ENCODE measurements around the gene SMIM35.
A peak's percentile ranks its signal among the peaks of the same experiment; 100 is the strongest.

SMIM35 gene

GRCh38 chr11:118001494-118001971 lies 85.2 kb downstream of the SMIM35 start:
- peak; percentile 40 for DNase-seq

DNA sequence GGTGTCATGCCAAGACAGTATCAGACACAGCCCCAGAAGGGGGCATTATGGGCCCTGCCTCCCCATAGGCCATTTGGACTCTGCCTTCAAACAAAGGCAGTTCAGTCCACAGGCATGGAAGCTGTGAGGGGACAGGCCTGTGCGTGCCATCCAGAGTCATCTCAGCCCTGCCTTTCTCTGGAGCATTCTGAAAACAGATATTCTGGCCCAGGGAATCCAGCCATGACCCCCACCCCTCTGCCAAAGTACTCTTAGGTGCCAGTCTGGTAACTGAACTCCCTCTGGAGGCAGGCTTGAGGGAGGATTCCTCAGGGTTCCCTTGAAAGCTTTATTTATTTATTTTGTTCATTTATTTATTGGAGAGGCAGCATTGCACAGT lies 85.9 kb downstream of the SMIM35 start:
- DNase-seq, result no peak

DNA sequence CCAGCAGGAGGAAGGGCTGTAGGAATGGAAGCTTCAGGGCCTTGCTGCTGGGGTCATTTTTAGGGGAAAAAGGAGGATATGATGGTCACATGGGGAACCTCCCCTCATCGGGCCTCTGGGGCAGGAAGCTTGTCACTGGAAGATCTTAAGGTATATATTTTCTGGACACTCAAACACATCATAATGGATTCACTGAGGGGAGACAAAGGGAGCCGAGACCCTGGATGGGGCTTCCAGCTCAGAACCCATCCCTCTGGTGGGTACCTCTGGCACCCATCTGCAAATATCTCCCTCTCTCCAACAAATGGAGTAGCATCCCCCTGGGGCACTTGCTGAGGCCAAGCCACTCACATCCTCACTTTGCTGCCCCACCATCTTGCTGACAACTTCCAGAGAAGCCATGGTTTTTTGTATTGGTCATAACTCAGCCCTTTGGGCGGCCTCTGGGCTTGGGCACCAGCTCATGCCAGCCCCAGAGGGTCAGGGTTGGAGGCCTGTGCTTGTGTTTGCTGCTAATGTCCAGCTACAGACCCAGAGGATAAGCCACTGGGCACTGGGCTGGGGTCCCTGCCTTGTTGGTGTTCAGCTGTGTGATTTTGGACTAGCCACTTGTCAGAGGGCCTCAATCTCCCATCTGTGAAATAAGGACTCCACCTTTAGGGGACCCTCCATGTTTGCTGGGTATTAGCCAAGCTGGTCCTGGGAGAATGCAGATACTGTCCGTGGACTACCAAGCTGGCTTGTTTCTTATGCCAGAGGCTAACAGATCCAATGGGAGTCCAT lies 86.5 kb downstream of the SMIM35 start:
- no peak for DNase-seq

DNA sequence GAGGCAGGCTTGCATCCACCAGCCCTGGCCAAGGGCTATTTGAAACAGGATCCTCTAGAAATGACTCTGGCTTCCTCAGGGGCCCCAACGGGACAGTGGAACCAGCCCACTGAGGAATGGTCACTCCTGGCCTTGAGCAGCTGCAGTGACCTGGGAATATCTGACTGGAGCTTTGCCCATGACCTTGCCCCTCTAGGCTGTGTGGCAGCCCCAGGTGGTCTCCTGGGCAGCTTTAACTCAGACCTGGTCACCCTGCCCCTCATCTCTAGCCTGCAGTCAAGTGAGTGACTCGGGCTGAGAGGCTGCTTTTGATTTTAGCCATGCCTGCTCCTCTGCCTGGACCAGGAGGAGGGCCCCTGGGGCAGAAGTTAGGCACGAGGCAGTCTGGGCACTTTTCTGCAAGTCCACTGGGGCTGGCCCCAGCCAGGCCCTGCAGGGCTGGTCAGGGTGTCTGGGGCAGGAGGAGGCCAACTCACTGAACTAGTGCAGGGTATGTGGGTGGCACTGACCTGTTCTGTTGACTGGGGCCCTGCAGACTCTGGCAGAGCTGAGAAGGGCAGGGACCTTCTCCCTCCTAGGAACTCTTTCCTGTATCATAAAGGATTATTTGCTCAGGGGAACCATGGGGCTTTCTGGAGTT lies 87.3 kb downstream of the SMIM35 start:
- DNase-seq, result no peak

- DNase-seq, result no peak
These were observed 88.0 kb downstream of the SMIM35 start for GRCh38 chr11:117998664-117999353.

DNA sequence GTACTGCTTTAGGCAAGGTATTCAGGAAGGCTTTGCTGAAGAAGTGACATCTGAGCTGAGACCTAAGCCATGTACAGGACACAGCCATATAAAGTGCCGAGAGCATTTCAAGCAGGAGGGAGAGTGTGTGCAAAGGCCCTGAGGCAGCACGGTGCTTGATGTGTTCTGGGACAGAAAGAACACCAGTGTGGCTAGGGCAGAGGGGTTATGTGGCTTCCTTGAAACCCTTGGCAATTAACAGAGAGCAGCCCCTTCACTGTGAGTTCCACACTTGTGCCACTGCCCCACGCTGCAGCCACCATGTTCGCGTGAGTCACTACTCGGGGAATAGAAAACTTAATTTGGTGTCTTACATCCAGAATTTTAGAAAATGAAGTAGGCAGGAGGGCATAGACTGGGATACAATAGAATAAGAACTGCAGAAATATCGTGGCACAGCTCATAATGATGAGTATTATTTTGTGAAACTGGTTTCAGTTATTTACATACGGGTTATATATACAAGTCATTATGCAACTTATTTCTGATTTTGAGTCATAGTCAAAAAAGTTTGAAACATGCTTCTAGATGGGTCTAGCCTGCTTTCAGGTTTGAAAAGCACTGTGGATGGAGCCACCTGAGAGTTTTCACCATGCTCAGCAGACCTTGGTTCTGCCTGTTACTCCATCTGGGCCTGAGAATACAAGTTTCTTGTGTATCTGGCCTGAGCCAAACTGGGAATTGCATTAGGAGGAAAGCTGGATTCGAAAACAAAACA lies 88.8 kb downstream of the SMIM35 start:
- no peak for DNase-seq

DNA sequence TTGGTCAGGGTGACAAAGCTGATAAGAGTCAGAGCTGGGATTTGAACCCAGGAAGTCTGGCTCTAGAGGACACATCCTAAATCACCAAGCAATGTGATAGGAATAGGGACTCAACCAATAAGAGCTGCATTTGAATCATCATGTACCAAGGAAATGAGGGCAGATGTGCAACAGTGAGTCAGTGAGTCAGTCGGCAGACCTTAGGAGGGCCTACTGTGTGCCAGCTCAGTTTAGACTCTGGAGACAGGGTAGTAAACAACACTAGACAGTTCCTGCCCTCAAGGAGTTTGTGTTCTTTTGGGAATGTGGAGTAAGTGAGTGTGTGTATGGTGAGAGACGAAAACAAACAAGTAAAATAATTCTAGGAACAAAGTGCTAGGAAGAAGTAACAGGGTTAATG lies 89.4 kb downstream of the SMIM35 start:
- no peak for DNase-seq

GRCh38 chr11:117996058-117996457 lies 90.7 kb downstream of the SMIM35 start:
- no peak for DNase-seq

GRCh38 chr11:117995472-117995871 lies 91.3 kb downstream of the SMIM35 start:
- no peak for DNase-seq

DNA sequence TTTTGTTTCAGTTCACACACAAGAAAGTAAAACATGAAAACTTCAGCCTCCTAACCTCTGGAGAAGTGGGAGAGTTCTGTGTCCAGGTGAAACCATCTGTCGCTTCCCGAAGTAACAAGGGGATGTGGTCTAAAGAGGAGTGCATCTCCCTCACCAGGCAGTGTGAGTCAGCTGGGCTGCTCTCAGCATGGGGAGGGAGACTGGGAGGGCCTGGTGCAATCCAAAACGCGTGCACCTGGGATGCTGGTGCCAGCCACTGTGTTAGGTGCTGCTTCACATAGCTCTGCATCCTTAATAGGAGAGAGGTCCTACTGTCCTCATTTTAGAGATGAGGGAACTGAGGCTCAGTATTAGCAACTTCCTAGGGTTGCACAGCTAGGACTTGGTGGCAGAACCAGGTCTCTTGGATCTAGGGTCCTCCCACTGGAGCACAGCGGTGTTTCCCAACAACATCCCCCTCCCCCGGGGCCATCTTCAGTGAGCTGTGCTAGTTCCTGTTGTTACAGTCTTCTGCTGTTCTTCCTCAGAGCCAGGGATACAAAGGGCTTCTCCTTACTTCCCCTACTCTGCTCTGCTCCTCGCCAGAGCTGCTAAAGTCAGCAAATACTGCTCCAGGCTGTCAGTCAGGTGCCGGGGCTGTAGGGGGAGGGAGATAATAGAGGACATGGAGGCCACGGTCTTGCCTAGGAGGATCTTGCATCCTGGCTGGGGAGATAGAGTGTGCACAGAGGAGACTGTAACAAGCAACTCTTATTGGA lies 92.6 kb downstream of the SMIM35 start:
- peak; percentile 86 for DNase-seq

GRCh38 chr11:117992620-117993019 lies 94.1 kb downstream of the SMIM35 start:
- no peak for DNase-seq

DNA sequence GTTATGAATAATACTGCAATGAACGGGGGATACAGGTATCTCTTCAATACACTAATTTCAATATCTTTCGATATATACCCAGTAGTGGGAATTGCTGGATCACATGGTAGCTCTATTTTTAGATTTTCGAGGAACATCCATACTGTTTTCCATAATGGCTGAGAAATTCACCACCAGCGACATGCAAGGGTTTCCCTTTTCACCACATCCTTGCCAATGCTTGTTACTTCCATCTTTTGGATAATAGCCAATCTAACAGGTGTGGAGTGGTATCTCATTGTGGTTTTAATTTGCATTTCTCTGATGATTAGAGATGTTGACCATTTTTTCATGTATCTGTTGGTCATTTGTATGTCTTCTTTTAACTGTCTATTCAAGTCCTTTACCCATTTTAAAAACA lies 94.6 kb downstream of the SMIM35 start:
- peak; percentile 45 for DNase-seq

DNA sequence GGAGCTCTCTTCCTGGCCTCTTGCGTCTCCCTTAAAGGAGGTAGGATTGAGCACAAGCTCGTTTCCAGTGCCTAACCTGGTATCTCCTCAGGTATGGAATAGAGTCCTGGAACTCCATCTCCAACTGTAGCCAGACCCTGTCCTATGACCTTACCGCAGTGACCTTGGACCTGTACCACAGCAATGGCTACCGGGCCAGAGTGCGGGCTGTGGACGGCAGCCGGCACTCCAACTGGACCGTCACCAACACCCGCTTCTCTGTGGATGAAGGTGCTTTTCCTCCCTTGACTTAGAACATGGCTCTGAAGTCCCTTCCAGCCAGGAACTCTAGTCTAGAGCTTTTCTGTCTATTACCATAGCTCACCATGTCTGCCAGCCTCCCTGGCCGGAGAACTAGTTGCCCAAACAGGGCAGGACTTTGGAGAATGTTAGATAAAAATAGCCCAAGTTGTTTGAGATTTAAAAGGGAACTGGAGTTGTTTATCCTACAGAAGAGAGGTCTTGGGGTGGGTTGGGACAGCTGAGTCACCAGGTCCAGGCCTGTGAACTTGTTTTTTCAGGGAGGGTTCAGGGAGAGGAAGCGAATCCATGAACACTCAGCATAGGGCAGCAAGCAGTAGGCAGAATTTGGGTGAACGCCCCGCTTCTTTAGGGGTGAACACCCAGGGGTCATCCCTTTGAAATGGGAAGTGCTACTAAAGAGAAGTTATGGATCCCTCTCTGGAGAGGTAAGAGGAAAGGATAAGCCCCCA lies 97.2 kb downstream of the SMIM35 start:
- no peak for DNase-seq

DNA sequence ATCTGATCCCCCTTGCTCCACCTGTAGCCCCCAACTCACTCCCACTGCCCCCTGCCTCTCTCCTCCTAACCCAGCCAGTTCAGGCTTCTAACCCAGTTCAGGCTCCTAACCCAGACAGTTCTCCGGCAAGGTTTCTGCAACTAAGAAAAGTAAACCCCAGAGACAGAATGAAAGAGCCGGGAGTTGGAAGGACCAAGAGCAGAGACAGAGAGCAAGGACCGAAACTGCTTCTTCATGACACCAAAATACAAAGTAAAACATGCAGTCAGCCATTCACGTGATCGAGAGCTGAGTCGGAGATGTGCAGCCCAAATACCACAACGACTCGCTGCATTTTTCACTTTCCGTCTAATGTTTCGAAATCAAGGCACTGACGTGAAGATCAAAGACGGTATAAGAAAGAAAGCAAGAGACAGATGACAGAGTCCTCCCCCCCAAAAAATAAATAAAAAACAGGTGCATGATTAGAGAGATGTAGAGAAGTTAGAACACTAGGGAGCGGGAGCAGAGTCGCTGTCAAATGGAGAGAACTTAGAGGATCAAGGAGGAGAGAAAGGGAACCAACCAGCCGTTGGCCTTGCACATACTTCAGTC lies 99.7 kb downstream of the SMIM35 start:
- DNase-seq, result peak; percentile 87

DNA sequence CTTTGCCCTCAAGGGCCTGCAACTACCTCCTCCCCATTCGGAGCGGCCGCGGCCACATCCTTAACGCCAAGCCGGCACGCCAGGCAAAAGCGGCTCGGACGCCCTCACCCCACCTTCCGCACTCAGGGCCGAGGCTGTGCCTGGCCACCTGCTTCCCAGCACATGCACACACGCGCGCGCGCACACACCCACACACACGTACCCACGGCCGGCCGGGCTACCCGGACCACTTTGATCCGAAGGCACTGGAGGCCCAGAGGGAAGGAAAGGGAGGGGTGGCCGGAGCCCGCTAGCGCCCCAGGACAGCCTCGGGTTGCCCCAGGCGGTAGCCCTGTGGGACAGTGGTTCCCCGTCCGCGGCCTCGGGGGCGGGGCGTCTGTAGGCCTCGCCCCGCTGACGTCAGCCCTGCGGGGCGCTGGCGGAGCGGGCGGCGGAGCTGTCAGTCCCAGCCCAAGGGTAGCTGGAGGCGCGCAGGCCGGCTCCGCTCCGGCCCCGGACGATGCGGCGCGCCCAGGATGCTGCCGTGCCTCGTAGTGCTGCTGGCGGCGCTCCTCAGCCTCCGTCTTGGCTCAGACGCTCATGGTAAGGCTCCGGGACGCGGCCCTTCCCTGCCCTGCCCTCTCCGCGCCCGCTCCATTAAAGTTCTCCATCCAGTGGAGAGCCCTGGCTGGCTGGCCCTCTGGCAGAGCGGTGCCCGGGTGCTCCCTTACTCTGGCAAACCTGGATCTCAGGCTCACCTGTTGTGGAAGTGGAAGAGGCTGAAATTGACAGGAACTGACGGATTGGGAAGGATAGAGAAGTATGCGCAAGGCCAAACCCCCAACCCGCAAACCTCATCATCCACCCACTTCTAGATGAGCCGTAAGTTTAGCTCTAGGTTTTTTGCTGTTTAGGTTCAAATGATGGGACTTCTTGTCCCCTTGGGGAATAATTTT lies 100.5 kb downstream of the SMIM35 start, which contains the start of gene IL10RA:
IL10RA (plus strand) TSS at position 442 of the 935 bp plus-strand sequence; CDS start at position 516, 74 bp downstream.
- DNase-seq, result peak; percentile 96

DNA sequence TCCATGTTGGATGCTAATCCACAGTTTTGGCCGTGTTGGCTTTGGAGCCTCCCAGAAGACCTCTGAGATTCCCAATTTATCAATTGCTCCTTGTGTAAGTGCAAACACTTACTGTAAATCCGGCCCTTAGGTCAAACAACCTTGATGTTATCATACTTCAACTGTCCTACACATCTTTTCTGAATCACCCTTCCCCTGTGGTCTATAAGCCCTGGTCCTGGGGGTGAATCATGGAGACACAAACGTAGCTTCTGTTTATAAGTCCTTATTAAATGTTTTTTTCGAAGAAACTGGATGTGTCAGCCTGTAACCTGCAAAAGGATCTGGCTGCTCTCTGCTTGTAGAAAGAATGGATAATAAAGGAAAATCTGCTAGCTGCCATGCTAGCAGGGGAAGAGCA lies 102.3 kb downstream of the SMIM35 start:
- no peak for DNase-seq

DNA sequence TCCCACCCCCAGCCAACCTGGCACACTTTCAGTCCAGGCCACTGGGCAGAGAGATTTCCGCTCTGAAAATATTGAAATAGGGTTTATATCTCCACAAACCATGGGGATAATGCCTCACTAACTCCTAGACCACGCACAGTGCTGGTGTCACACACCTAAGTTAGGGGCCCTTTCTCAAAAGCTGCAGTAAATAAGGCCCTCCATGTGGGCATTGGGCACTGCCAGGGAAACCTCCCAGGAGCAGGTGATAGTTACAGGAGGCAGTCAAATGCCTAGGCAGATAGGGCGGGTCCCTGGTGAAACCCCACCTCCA lies 103.6 kb downstream of the SMIM35 start:
- no peak for DNase-seq

DNA sequence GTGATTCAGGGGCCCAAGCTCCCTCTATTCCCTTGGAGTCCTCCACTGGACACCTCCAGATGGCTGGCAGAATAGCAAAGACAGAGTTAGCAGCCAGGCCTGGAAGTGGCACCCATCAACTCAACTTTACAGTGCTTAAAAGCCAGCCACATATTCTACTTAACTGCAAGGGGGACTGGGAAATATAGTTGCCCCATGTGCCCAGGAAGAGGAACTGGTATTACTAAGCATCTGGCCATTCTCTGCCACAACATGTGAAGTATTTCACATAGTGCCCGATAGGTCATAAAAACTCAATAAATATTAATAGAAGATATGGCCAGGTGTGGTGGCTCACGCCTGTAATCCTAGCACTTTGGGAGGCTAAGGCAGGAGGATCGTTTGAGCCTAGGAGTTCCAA lies 106.0 kb downstream of the SMIM35 start:
- DNase-seq, result no peak

- no peak for DNase-seq
These were observed 106.5 kb downstream of the SMIM35 start for GRCh38 chr11:117980280-117980679.

Data from RPMI8226 (cell line).